HG03460 (cell line): ENCODE measurements around the gene AKAP6.

Experiments used
- ATAC-seq: cut with Tn5 transposase; IDR thresholded peaks from one replicate; pipeline ENCODE4 v1.9.1; 2021; ENCODE audit not compliant: unreplicated experiment

AKAP6 gene

GRCh38 chr14:32330351-32331111, 1.4 kb downstream of the AKAP6 start:
- ATAC-seq = no peak

DNA sequence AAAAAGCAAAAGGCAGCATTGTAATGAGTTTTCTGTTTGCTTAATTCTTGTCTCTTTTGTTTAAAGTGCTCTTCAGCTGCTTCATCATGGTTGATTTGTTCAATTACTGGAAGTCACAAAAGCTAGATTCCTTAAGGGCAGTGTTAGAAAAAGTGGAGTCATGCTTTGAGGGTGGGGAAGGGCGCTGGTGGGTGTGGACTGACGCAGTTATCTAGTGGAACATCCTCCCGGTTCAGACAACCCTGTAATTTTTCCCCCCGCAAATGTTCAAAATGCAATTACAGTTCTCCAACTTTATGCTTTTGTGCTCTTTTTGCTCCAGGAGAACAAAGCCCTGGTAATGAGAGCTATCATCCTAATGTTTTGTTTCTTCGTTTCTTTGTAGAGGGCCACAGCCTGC, 2.1 kb downstream of the AKAP6 start:
- no peak for ATAC-seq

DNA sequence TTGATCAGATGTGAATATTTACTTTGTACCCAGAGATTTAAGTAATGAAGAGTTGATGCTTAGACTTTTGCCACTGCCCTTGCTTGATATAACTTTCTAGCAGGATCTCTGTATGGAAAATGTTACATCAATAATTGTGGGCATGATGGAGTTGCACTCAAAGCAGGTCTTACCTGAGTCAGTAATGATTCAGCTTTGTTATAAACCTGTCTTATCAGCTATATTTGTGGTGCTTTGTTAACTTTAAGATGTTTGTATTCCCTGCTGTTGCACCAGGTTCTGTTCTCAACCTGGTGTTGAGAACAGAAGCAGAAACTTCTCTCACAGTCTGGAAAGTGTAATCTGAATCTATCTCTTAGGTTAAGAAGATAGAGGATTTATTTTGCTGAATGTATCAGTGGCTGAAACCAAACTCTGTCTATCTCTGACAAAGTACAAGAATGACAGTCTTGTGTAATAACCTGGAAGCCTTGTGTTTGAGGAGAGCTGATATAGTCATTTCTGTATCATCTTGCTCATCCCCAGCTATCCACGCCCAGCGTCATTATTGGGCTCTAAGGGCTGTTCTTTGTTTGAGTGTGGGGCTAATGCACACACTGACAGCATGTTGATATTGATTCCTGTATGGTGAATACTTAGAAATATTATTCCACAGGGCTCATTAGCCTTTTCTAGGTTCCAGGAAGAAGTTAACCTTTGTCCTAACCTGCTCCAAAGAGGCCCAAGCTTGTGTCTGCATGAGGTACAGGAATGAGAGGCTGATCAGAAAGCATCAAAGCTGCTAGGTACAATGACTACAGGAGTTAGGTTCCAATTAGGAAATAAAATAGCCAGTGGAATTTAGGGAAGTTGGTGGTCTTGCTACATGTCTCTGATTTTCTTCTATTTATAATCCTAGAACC, 3.6 kb downstream of the AKAP6 start:
- no peak for ATAC-seq

DNA sequence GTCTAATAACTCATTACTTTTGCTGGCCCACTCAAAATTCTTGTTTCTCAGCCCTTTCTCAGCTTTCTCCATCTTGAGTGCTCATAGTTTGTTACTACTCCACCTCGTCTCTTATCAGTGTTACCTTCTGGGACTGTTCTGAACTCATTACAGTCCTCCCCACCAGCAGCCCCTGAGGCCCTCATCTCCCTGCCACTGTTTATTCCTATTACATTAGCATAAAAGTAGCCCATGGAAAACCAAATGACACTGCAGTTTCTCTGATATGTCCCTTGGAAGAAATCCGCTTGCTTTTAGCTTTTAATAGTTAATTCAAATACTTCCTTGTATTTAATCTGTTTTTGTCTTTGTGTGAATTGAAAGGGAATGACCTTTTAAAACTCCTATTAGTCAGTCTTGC, 7.6 kb downstream of the AKAP6 start:
- ATAC-seq = no peak

DNA sequence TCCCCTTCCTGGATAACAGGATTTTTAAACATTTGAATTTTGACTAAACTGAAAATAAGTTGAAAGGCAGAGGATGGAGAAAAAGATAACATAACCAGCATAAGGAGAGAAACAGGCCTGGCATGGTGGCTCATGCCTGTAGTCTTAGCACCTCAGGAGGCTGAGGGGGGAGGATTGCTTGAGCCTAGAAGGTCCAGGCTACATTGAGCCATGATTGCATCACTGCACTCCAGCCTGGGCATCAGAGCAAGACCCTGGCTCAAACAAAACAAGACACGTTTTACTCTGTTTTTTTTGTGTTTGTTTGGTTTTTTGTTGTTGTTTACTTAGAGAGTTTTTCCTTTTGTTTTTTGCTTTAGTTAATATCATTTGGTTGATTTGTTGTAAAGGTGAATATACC, 8.7 kb downstream of the AKAP6 start:
- no peak for ATAC-seq

DNA sequence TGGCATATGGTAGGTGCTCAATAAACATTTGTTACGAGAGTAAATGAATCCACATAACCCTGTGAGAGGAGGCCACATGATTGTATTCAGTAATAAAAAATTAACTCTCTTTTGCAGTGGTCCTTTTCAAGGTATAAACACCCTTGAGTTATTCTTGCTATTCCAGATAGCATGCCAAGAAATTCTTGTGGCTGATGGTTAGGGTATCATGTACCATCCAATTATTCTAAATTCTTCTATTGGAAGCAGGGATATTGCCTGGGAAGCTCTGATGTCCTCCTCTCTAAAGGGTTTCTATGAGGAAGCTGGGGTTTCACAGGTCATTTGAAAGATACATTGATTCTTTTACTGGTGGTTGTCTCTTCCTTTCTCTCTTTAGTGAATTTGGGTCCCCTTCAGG, 10.1 kb downstream of the AKAP6 start:
- ATAC-seq = no peak

GRCh38 chr14:32341947-32342846, 13.1 kb downstream of the AKAP6 start:
- no peak for ATAC-seq

DNA sequence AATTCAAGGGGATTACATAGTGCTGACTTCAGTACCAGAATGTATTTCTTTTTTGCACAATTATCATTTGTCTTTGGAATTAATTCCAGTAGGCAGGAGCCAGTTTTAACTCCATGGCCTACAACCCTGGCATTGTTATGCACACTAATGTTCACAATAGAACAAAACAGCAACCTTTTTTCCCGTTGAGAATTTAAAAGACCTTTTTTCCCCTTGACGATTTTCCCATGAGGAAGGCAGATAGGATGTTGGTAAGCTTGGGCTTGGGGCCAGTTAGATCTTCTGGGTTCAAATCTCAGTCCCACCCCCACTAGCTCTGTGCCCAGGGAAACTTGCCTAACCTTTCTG, 13.7 kb downstream of the AKAP6 start:
- ATAC-seq = no peak

DNA sequence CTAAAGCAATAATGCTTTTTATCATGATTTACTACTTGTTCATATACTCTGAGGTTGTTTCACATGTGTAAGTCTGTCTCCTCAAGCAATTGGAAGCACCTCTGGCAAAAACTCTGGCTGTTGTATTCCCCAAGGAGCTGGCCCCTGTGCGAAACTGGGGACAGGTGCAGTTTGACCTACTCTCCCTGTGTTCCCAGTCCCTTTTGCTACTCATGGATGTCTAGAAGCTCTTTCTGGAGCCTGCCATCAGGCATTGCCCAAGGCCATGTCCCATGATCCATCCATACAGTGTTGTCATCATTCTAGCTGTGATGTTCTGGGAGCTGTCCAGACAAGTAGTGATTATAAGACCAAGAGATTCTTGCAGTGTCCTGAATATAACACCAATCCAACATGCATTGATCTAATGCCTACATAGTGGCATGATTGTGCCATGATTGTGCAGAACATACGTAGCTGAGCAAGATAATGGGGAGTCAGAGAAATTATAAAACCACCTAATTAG, 14.9 kb downstream of the AKAP6 start:
- no peak for ATAC-seq

DNA sequence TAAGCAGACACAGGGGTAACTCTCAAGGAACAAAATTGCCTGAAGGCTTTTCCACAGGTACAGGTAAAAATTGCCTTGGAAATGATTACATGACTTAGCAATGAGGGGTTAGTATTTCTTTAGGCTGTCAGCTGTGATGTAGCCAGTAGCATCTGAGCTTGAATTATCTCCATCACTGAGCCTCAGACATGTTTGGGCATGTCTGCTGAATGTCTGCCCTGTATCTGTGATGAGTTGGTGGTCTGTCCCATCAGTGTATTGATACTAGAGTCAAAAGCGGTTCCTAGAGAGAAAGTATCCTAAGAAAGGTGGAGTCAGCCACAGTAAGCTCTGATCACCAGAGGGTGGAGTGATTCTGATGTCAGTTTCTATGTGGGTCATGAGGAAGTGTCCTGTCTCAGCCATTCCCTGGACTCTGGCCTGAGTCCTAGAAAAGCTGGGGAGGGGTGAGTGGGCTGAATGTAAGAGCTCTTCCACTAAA, 16.3 kb downstream of the AKAP6 start:
- no peak for ATAC-seq

- no peak for ATAC-seq
These were observed 20.2 kb downstream of the AKAP6 start for GRCh38 chr14:32349322-32349721.

GRCh38 chr14:32350020-32350419, 20.9 kb downstream of the AKAP6 start:
- peak; percentile 98 for ATAC-seq

- no peak for ATAC-seq
These were observed 23.5 kb downstream of the AKAP6 start for GRCh38 chr14:32352631-32353030.

DNA sequence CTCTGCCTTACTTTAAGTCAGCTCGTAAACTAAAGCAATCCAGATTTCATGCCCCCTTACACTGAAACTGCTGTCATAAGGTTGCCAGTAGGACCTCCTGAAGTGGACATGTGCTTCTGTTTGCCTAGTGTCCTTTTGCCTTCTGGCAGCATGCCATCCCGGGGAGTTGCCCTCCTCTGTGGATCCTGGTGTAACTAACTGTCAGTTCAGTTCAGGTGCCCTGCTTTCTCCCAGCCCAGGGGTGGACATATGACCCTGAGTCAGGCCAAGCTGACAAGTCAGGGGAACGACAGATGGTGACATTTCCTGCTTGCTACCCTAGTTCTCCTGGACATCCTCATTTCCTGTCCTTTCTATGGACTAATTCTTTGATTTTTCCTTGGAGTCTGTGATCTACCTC, 25.6 kb downstream of the AKAP6 start:
- ATAC-seq = no peak

DNA sequence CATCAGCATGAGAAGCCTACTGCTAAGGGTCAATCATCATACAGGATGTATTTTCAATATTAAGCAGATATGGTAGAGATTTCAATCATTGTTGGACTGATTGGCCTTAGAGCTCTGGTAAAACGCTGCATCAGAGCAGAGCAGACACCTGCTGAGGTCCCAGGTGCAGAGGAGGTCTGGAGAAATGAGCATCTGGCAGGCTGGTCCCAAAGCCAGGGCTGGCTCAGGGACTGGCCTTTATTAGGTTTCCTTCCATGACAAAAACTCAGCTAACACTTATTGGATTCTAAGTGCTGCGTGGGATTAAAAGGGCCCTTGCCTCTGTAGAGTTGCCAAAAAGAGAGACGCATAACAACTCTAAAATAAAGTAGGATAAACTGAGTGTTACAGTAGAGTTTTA, 29.7 kb downstream of the AKAP6 start:
- ATAC-seq = no peak

GRCh38 chr14:32361674-32362073, 32.6 kb downstream of the AKAP6 start:
- ATAC-seq = no peak

DNA sequence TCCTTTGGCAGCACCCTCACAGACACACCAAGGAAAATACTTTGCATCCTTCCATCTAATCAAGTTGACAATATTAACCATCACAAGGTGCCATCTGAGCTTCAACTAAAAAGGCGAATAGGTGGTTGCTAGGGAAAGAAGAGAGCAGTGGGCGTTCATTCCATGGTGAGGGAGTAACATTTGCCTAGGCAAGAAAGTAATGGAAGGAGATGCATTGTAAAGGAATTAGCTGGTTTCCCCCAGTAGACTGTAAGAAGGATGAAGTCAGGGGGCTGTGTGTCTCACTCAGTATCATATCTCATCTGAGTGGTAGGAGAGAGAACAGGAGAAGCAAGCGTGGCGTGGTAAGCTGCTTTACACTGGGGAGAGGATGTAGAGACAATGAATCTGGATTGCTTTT, 34.7 kb downstream of the AKAP6 start:
- no peak for ATAC-seq

DNA sequence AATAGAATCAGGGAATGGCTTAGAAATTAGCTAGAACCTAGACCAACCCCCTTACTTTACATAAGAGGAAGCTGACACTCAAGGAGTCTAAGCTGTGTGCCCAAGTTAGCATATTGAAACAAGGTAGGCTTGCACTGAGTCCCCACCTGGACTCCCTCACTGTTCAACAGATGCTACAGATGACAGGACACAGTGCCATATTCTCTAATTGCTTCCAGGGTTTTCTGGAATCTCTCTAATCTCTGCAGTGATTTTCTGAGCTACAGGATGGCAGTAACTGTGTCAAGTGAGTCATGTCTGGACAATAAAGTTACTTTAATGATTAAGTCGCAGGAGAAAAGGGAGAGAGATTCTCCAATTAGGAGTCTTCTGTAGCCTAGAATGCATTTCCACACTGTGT, 35.8 kb downstream of the AKAP6 start:
- ATAC-seq = no peak

- ATAC-seq = no peak
These were observed 37.3 kb downstream of the AKAP6 start for GRCh38 chr14:32366256-32366879.

- ATAC-seq = no peak
These were observed 37.9 kb downstream of the AKAP6 start for GRCh38 chr14:32366986-32367385.

DNA sequence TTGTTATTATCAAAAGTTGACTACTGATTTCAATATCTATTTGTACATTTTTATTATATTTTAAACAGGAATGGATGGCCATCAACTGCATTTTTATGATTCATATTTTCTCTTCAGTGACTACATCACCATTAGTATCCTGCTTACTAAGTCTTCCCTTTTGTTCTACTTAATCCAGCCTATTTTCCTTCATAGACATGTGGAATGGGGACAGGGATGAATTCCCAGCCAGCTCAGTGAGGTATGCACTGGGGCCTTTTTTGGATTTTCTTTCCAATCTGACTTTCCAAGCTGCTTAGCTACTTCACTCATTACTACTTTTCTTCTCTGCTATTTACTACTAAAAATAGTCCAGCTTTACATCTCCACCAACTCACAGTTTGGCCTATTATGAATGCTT, 38.4 kb downstream of the AKAP6 start:
- no peak for ATAC-seq
